Measurements from ENCODE around the gene IL17RA. TPM values are rescaled to one million over a fixed set of nuclear protein-coding genes. Genes with fewer than 3 reads are reported as not detected.

Gene IL17RA
- polyA plus RNA-seq, 1 donor from 2014 or later, result 0.52 TPM

DNA sequence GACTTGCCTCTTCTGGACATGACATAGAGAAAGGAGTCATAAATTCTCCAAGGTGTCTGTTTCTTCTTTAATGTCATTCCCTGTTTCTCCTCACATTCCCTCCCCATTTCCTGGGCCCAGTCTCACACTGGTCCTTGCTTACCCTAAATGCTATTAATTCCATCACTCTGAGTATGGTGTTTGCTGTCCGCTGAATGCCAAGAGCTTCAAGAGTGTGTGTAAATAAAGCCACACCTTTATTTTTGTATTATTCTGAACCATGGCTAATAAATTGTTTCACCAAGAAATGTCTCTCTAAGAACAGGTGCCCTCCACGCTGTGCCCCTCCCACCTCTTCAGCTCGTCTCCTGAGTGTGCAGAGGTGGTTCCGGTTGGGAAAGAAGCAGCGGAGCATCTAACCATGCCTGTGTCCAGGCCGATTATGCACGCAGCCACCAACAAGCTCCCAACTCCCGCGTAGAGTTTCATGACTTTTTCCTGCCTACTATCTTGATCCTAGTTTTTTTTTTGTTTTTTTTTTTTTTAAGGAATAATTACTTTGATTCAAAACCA lies 27.8 kb downstream of the IL17RA start:
- Histone ChIP-seq H4K20me1 (ENCODE audit: insufficient read depth) (no peaks in the 10 kb centered on the region), H3K79me2 (replicated peaks; ENCODE audit: insufficient read depth, low read length) (no peaks in the 10 kb centered on the region), H3K27ac (ENCODE audit: low read length) (no peak overlapping the region), H3K9me2 (ENCODE audit: insufficient read depth, low read length) (no peaks in the 10 kb centered on the region), H3K9ac (ENCODE audit: low read length) (no peak overlapping the region), H3K36me3 (ENCODE audit: insufficient read depth, low read length) (no peaks in the 10 kb centered on the region), H3K9me3 (ENCODE audit: low read length) (no peaks in the 10 kb centered on the region), H2AFZ (ENCODE audit: low read depth, low read length) (no peak overlapping the region), H3K4me2 (ENCODE audit: low read length) (no peak overlapping the region), H3K4me3 (ENCODE audit: low read length) (no peak overlapping the region), H3K27me3 (ENCODE audit: insufficient read depth, low read depth, low read length) (no peaks in the 10 kb centered on the region), H3F3A (ENCODE audit: insufficient read depth, low read length, poor library complexity, severe bottlenecking) (no peaks in the 10 kb centered on the region)
- TF ChIP-seq RAD21 (conservative IDR thresholded peaks at IDR 0.05) (no peak), POLR2AphosphoS5 (IDR thresholded peaks at IDR 0.05) (no peak), TAF1 (IDR thresholded peaks at IDR 0.05; ENCODE audit: low read depth) (no peak), SMC3 (conservative IDR thresholded peaks at IDR 0.05; ENCODE audit: poor library complexity) (no peak), EP300 (conservative IDR thresholded peaks at IDR 0.05; ENCODE audit: poor library complexity, severe bottlenecking) (no peak), EZH2 (IDR thresholded peaks at IDR 0.05; ENCODE audit: borderline replicate concordance, insufficient read depth, low read length, poor library complexity, severe bottlenecking) (no peak)
- TF ChIP-seq, protein P1, sequence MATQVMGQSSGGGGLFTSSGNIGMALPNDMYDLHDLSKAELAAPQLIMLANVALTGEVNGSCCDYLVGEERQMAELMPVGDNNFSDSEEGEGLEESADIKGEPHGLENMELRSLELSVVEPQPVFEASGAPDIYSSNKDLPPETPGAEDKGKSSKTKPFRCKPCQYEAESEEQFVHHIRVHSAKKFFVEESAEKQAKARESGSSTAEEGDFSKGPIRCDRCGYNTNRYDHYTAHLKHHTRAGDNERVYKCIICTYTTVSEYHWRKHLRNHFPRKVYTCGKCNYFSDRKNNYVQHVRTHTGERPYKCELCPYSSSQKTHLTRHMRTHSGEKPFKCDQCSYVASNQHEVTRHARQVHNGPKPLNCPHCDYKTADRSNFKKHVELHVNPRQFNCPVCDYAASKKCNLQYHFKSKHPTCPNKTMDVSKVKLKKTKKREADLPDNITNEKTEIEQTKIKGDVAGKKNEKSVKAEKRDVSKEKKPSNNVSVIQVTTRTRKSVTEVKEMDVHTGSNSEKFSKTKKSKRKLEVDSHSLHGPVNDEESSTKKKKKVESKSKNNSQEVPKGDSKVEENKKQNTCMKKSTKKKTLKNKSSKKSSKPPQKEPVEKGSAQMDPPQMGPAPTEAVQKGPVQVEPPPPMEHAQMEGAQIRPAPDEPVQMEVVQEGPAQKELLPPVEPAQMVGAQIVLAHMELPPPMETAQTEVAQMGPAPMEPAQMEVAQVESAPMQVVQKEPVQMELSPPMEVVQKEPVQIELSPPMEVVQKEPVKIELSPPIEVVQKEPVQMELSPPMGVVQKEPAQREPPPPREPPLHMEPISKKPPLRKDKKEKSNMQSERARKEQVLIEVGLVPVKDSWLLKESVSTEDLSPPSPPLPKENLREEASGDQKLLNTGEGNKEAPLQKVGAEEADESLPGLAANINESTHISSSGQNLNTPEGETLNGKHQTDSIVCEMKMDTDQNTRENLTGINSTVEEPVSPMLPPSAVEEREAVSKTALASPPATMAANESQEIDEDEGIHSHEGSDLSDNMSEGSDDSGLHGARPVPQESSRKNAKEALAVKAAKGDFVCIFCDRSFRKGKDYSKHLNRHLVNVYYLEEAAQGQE (IDR thresholded peaks at IDR 0.05; ENCODE audit: borderline replicate concordance), result no peak
- TF ChIP-seq, protein P2, sequence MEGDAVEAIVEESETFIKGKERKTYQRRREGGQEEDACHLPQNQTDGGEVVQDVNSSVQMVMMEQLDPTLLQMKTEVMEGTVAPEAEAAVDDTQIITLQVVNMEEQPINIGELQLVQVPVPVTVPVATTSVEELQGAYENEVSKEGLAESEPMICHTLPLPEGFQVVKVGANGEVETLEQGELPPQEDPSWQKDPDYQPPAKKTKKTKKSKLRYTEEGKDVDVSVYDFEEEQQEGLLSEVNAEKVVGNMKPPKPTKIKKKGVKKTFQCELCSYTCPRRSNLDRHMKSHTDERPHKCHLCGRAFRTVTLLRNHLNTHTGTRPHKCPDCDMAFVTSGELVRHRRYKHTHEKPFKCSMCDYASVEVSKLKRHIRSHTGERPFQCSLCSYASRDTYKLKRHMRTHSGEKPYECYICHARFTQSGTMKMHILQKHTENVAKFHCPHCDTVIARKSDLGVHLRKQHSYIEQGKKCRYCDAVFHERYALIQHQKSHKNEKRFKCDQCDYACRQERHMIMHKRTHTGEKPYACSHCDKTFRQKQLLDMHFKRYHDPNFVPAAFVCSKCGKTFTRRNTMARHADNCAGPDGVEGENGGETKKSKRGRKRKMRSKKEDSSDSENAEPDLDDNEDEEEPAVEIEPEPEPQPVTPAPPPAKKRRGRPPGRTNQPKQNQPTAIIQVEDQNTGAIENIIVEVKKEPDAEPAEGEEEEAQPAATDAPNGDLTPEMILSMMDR (IDR thresholded peaks at IDR 0.05; ENCODE audit: poor library complexity, severe bottlenecking), result no peak

DNA sequence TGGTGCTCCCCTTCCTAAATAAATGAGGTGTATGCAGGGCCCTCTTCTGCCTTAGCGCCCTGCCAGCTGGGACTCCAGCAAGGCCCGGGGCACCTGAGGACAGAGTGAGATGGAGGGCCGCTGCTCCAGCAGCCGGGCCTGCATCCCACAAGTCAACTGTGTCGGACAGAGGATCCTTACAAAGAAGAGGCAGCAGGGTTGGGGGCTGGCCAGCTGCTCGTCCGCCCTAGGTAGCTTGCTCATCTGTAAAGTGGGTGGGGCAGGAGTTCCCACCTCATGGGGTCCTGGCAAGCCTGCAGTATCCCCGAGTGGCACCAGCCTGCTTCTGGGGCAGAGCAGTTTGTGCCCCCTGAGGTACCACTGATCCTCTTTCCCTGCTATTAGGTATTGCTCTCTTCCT lies 28.8 kb downstream of the IL17RA start:
- TF ChIP-seq, protein P2 (IDR thresholded peaks at IDR 0.05; ENCODE audit: poor library complexity, severe bottlenecking), result no peak
- TF ChIP-seq EP300 (conservative IDR thresholded peaks at IDR 0.05; ENCODE audit: poor library complexity, severe bottlenecking) (no peak), MXI1 (conservative IDR thresholded peaks at IDR 0.05; ENCODE audit: poor library complexity, severe bottlenecking) (no peak)
- H3K9ac ChIP-seq (ENCODE audit: low read length), result no peak overlapping the region
- no peaks in the 10 kb centered on the region for H3K27me3 ChIP-seq (ENCODE audit: insufficient read depth, low read depth, low read length)
- H3K9me3 ChIP-seq (ENCODE audit: low read length), result no peaks in the 10 kb centered on the region
- no peaks in the 10 kb centered on the region for H3K36me3 ChIP-seq (ENCODE audit: insufficient read depth, low read length)
- no peaks in the 10 kb centered on the region for H3K79me2 ChIP-seq (replicated peaks; ENCODE audit: insufficient read depth, low read length)
- H3K4me2 ChIP-seq (ENCODE audit: low read length), result no peak overlapping the region
- no peaks in the 10 kb centered on the region for H4K20me1 ChIP-seq (ENCODE audit: insufficient read depth)
- no peaks in the 10 kb centered on the region for H3F3A ChIP-seq (ENCODE audit: insufficient read depth, low read length, poor library complexity, severe bottlenecking)
- no peak overlapping the region for H2AFZ ChIP-seq (ENCODE audit: low read depth, low read length)
- no peaks in the 10 kb centered on the region for H3K9me2 ChIP-seq (ENCODE audit: insufficient read depth, low read length)
- no peak overlapping the region for H3K4me3 ChIP-seq (ENCODE audit: low read length)
- H3K27ac ChIP-seq (ENCODE audit: low read length), result no peak overlapping the region
